Measurements from ENCODE around the gene PLPPR1. TPM values are rescaled to one million over a fixed set of nuclear protein-coding genes. Genes with fewer than 3 reads are reported as not detected.

The PLPPR1 gene
- total and polyA plus RNA-seq, 2 of the 13 experiments (the other 11 are each of a cell fraction or from before 2014, with no cell fraction given): 16.0 to 84.7 TPM

DNA sequence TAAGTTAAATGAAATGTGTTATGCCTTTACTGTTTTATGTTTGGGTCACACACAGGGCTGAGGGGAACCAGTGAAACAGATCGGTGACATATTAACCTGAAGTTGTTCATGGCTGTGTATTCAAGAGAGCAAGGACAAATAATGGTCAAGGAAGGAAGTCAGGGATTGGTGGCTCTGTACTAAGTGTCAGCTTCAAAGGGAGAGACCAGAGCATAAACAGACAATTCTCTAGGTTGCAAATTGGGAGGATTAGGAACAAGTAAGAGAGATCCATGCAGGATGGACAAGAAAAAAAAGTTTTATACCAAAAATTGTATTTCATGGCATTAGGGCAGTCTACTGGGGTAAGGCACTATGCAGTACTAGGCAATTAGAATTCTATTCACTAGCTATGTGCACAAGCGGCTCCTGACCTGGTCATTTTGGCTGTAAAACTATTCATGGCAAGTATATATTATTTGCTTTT is 156.3 kb downstream of the PLPPR1 start (continued):
- TF ChIP-seq, protein P1, sequence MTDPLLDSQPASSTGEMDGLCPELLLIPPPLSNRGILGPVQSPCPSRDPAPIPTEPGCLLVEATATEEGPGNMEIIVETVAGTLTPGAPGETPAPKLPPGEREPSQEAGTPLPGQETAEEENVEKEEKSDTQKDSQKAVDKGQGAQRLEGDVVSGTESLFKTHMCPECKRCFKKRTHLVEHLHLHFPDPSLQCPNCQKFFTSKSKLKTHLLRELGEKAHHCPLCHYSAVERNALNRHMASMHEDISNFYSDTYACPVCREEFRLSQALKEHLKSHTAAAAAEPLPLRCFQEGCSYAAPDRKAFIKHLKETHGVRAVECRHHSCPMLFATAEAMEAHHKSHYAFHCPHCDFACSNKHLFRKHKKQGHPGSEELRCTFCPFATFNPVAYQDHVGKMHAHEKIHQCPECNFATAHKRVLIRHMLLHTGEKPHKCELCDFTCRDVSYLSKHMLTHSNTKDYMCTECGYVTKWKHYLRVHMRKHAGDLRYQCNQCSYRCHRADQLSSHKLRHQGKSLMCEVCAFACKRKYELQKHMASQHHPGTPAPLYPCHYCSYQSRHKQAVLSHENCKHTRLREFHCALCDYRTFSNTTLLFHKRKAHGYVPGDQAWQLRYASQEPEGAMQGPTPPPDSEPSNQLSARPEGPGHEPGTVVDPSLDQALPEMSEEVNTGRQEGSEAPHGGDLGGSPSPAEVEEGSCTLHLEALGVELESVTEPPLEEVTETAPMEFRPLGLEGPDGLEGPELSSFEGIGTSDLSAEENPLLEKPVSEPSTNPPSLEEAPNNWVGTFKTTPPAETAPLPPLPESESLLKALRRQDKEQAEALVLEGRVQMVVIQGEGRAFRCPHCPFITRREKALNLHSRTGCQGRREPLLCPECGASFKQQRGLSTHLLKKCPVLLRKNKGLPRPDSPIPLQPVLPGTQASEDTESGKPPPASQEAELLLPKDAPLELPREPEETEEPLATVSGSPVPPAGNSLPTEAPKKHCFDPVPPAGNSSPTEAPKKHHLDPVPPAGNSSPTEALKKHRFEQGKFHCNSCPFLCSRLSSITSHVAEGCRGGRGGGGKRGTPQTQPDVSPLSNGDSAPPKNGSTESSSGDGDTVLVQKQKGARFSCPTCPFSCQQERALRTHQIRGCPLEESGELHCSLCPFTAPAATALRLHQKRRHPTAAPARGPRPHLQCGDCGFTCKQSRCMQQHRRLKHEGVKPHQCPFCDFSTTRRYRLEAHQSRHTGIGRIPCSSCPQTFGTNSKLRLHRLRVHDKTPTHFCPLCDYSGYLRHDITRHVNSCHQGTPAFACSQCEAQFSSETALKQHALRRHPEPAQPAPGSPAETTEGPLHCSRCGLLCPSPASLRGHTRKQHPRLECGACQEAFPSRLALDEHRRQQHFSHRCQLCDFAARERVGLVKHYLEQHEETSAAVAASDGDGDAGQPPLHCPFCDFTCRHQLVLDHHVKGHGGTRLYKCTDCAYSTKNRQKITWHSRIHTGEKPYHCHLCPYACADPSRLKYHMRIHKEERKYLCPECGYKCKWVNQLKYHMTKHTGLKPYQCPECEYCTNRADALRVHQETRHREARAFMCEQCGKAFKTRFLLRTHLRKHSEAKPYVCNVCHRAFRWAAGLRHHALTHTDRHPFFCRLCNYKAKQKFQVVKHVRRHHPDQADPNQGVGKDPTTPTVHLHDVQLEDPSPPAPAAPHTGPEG (CRISPR knock-in tag; IDR thresholded peaks at IDR 0.05): no peak
- TF ChIP-seq PRPF4 (IDR thresholded peaks at IDR 0.05; ENCODE audit: low read depth, low read length, poor library complexity, severe bottlenecking): no peak
- TF ChIP-seq HNF4A (CRISPR knock-in tag; IDR thresholded peaks at IDR 0.05): peak; percentile 41; the same call in 1 of the 2 replicates
- TF ChIP-seq ZNF552 (CRISPR knock-in tag; IDR thresholded peaks at IDR 0.05; ENCODE audit: borderline replicate concordance): no peak
- TF ChIP-seq RARG (CRISPR knock-in tag; IDR thresholded peaks at IDR 0.05; ENCODE audit: low read depth): no peak
- TF ChIP-seq ZNF362 (CRISPR knock-in tag; IDR thresholded peaks at IDR 0.05; ENCODE audit: borderline replicate concordance): no peak
- no peak for TF ChIP-seq ZBTB10 (CRISPR knock-in tag; IDR thresholded peaks at IDR 0.05; ENCODE audit: borderline replicate concordance)
- no peak for TF ChIP-seq ATF6 (CRISPR knock-in tag; conservative IDR thresholded peaks at IDR 0.05)
- TF ChIP-seq AKNA (CRISPR knock-in tag; IDR thresholded peaks at IDR 0.05; ENCODE audit: borderline replicate concordance): no peak
- TF ChIP-seq POLR2A (IDR thresholded peaks at IDR 0.05; ENCODE audit: insufficient read depth in 1 of 2, low read depth in 2 of 2, low read length in 2 of 2): peak in 1 of 2 experiments; percentile 50; a peak in 1 of 4 replicates
- 0 out of 2 replicates have a peak, but pooled peaks have one; percentile 25 for TF ChIP-seq ELF1 (CRISPR knock-in tag; IDR thresholded peaks at IDR 0.05)
